Sigmoid colon (tissue), 4 donors: ENCODE measurements around the gene LIPG.
"Not testable (repeated sequence)": the region's sequence is repeated elsewhere in the genome, so short reads cannot be mapped to it uniquely, and the experiment has no call there.

Experiments
- EP300 ChIP-seq, 4 donors: sonication (generic); formaldehyde crosslinking; IDR thresholded peaks; one replicate each; pipeline ENCODE4 v1.6.1; 2017; ENCODE audit warnings: antibody characterized with exemption in 4 of 4
- TF ChIP-seq, protein P1 (sequence below), 4 experiments: fragments of 450-650 bp in 3 of 4; fragments of 200-600 bp in 1 of 4; IDR thresholded peaks; one replicate each; pipeline ENCODE4 v1.5.1; 2016 to 2019; ENCODE audit warnings: antibody characterized with exemption in 4 of 4, mild to moderate bottlenecking in 3 of 4, moderate library complexity in 2 of 4

DNA sequence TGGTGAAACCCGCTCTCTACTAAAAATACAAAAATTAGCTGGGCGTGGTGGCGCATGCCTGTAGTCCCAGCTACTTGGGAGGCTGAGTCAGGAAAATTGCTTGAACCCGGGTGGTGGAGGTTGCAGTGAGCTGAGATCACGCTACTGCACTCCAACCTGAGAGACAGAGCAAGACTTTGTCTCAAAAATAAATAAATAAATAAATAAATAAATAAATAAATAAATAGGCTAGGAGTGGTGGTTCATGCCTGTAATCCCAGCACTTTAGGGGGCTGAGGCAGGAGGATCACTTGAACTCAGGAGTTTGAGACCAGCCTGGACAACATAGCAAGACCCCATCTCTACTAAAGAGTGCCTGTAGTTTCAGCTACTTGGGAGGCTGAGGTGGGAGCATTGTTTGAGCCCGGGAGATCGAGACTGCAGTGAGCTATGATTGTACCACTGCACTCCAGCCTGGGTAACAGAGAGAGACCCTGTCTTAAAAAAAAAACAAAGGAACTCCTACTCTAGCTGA is 38.2 kb upstream of the LIPG start:
- TF ChIP-seq, protein P1, sequence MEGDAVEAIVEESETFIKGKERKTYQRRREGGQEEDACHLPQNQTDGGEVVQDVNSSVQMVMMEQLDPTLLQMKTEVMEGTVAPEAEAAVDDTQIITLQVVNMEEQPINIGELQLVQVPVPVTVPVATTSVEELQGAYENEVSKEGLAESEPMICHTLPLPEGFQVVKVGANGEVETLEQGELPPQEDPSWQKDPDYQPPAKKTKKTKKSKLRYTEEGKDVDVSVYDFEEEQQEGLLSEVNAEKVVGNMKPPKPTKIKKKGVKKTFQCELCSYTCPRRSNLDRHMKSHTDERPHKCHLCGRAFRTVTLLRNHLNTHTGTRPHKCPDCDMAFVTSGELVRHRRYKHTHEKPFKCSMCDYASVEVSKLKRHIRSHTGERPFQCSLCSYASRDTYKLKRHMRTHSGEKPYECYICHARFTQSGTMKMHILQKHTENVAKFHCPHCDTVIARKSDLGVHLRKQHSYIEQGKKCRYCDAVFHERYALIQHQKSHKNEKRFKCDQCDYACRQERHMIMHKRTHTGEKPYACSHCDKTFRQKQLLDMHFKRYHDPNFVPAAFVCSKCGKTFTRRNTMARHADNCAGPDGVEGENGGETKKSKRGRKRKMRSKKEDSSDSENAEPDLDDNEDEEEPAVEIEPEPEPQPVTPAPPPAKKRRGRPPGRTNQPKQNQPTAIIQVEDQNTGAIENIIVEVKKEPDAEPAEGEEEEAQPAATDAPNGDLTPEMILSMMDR (IDR thresholded peaks at IDR 0.05) = not testable (repeated sequence)
- not testable (repeated sequence) for TF ChIP-seq EP300 (IDR thresholded peaks at IDR 0.05)
